CD14-positive monocyte (primary cell): ENCODE data around the gene MSI2. TPM values are rescaled to one million over a fixed set of nuclear protein-coding genes. Genes with fewer than 3 reads are reported as not detected.

ENCODE experiments used
- DNase-seq, 3 donors: peaks; one replicate each; pipeline ENCODE4 v3.0.0-alpha.2; 2011 to 2022
- H2AFZ ChIP-seq: 2 replicates; pipeline ENCODE4 v1.6.0; 2012; ENCODE audit warnings: mild to moderate bottlenecking, low read depth, low read length, inconsistent platforms; ENCODE audit not compliant: insufficient read depth, poor library complexity, severe bottlenecking
- H3K27ac ChIP-seq, 2 donors: 1 replicate in 1 of 2; 2 replicates in 1 of 2; pipeline ENCODE4 v1.5.1; 2012 to 2013; ENCODE audit warnings: low read length in 2 of 2, control low read depth in 1 of 2, inconsistent platforms in 1 of 2, low read depth in 1 of 2, mild to moderate bottlenecking in 1 of 2
- H3K27me3 ChIP-seq, 2 donors: one replicate each; pipeline versions ENCODE4 v1.6.0 to v1.6.1; 2011 to 2013; ENCODE audit warnings: low read length in 2 of 2; ENCODE audit not compliant: control insufficient read depth in 2 of 2, insufficient read depth in 2 of 2
- H3K36me3 ChIP-seq, 2 donors: replicated peaks in 1 of 2; 1 replicate in 1 of 2; 2 replicates in 1 of 2; pipeline versions ENCODE4 v1.5.1 to v1.6.1; 2012 to 2013; ENCODE audit warnings: low read length in 2 of 2, control low read depth in 1 of 2, inconsistent platforms in 1 of 2, mild to moderate bottlenecking in 1 of 2; ENCODE audit not compliant: insufficient read depth in 2 of 2, control insufficient read depth in 1 of 2
- H3K4me1 ChIP-seq, 2 donors: 1 replicate in 1 of 2; 2 replicates in 1 of 2; pipeline versions ENCODE4 v1.5.1 to v1.6.1; 2012 to 2013; ENCODE audit warnings: low read length in 2 of 2, control low read depth in 1 of 2, inconsistent platforms in 1 of 2, mild to moderate bottlenecking in 1 of 2, moderate library complexity in 1 of 2; ENCODE audit not compliant: insufficient read depth in 2 of 2, control insufficient read depth in 1 of 2
- H3K4me2 ChIP-seq: replicated peaks from 2 replicates; pipeline ENCODE3; 2012; ENCODE audit warnings: low read length, moderate library complexity, mild to moderate bottlenecking; ENCODE audit not compliant: poor library complexity, severe bottlenecking; ENCODE audit errors: extremely low read depth
- H3K4me3 ChIP-seq, 3 experiments: fragments of 200-600 bp in 1 of 3; sonication (generic) in 1 of 3; replicated peaks in 1 of 3; 1 replicate in 2 of 3; 2 replicates in 1 of 3; pipeline ENCODE4 v1.5.1; 2011 to 2013; ENCODE audit warnings: low read length in 3 of 3, mild to moderate bottlenecking in 3 of 3, control low read depth in 2 of 3, low read depth in 2 of 3, inconsistent platforms in 1 of 3, moderate library complexity in 1 of 3
- H3K79me2 ChIP-seq: 2 replicates; pipeline ENCODE4 v1.6.0; 2012; ENCODE audit warnings: mild to moderate bottlenecking, control low read depth, inconsistent platforms, low read length, moderate library complexity; ENCODE audit not compliant: insufficient read depth
- H3K9ac ChIP-seq: 2 replicates; pipeline ENCODE4 v1.6.0; 2017; ENCODE audit warnings: low read length, mild to moderate bottlenecking; ENCODE audit not compliant: insufficient read depth, poor library complexity, severe bottlenecking
- H3K9me3 ChIP-seq, 2 donors: replicated peaks in 1 of 2; 1 replicate in 1 of 2; 2 replicates in 1 of 2; pipeline versions ENCODE4 v1.5.1 to v1.6.1; 2012 to 2013; ENCODE audit warnings: low read length in 2 of 2, control low read depth in 1 of 2; ENCODE audit not compliant: control insufficient read depth in 1 of 2, insufficient read depth in 1 of 2
- H4K20me1 ChIP-seq: 2 replicates; pipeline ENCODE4 v1.6.0; 2012; ENCODE audit warnings: mild to moderate bottlenecking, low read length, control low read depth, moderate library complexity; ENCODE audit not compliant: insufficient read depth
- H3K27ac Mint-ChIP-seq, 7 donors: one replicate each; pipeline ENCODE4 v1.8.0; 2020; ENCODE audit warnings: mild to moderate bottlenecking in 7 of 7, mixed read lengths in 7 of 7, moderate library complexity in 6 of 7, inconsistent platforms in 2 of 7
- H3K27me3 Mint-ChIP-seq, 3 donors: one replicate each; pipeline ENCODE4 v1.8.0; 2021 to 2022; ENCODE audit warnings: low read depth in 3 of 3, mild to moderate bottlenecking in 3 of 3, mixed read lengths in 3 of 3, moderate library complexity in 3 of 3, inconsistent platforms in 1 of 3
- H3K36me3 Mint-ChIP-seq, 2 donors: one replicate each; pipeline ENCODE4 v1.8.0; 2020; ENCODE audit warnings: mixed read lengths in 2 of 2, inconsistent platforms in 1 of 2, mild to moderate bottlenecking in 1 of 2
- H3K4me1 Mint-ChIP-seq: one replicate; pipeline ENCODE4 v1.8.0; 2020; ENCODE audit warnings: mild to moderate bottlenecking, mixed read lengths
- H3K4me3 Mint-ChIP-seq, 2 donors: one replicate each; pipeline ENCODE4 v1.8.0; 2020; ENCODE audit warnings: mild to moderate bottlenecking in 2 of 2, mixed read lengths in 2 of 2, moderate library complexity in 1 of 2
- H3K9me3 Mint-ChIP-seq, 7 donors: one replicate each; pipeline ENCODE4 v1.8.0; 2020 to 2022; ENCODE audit warnings: mixed read lengths in 7 of 7, mild to moderate bottlenecking in 6 of 7, moderate library complexity in 6 of 7, inconsistent platforms in 2 of 7
- WGBS: methylation state at CpG from one replicate; pipeline ENCODE4 v1.1.5; 2013; ENCODE audit warnings: missing lambda C conversion rate; ENCODE audit not compliant: insufficient coverage; 5-methylcytosine and 5-hydroxymethylcytosine counted together
- intact Hi-C, 2 donors: fragments of 100-400 bp; cut with micrococcal nuclease; formaldehyde crosslinking; loops; one replicate each; pipeline versions ENCODE4 v1.15.0 to v1.15.1; 2023
- polyA plus RNA-seq, 3 donors: library from polyadenylated mRNA; depleted of rRNA in 1 of 3; unstranded in 2 of 3; stranded (reverse) in 1 of 3; fragments of 300-500 nt in 2 of 3; fragments of >200 nt in 1 of 3; fragmentation: Illumina TruSeq in 2 of 3; gene quantifications; 1 replicate in 2 of 3; 2 replicates in 1 of 3; pipeline ENCODE4 v1.2.3, GENCODE V29; 2012 to 2021
- TF ChIP-seq, protein P1 (sequence below): fragments of 200-600 bp; IDR thresholded peaks from one replicate; pipeline ENCODE4 v1.8.0; 2022; ENCODE audit warnings: antibody characterized with exemption, mild to moderate bottlenecking

MSI2 gene
- polyA plus RNA-seq, 3 donors: 0.20 to 6.6 (median 0.37) TPM

DNA sequence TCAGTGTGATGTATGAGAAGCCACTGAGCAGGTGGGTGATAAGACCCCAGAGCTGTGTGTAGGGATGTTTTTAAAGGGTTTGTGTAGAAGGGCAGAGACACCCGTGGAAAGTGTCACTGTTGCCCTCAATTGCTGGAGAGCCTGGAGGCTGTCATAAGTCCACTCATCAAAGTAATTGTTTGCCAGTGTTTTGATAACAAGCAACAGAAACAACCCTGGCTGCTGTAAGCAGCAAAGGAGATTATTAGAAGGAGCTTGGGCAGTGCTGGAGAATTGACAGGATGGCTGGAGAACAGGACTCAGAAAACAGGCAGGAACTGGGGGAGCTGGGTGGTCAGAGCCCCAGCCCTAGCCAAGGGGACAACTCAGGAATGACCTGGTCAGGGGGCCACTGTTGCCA lies 369.2 kb downstream of the MSI2 start:
- Mint-ChIP-seq H3K27ac (no peak overlapping the region), H3K27me3 (peaks cover 0 to 2% (median 0%) of the 10 kb centered on the region in 3 donors), H3K36me3 (peaks cover 2 to 12% of the 10 kb centered on the region in 2 donors), H3K4me3 (no peak overlapping the region), H3K4me1 (peaks cover 52% of the 10 kb centered on the region), H3K9me3 (no peaks in the 10 kb centered on the region)
- TF ChIP-seq, protein P1, sequence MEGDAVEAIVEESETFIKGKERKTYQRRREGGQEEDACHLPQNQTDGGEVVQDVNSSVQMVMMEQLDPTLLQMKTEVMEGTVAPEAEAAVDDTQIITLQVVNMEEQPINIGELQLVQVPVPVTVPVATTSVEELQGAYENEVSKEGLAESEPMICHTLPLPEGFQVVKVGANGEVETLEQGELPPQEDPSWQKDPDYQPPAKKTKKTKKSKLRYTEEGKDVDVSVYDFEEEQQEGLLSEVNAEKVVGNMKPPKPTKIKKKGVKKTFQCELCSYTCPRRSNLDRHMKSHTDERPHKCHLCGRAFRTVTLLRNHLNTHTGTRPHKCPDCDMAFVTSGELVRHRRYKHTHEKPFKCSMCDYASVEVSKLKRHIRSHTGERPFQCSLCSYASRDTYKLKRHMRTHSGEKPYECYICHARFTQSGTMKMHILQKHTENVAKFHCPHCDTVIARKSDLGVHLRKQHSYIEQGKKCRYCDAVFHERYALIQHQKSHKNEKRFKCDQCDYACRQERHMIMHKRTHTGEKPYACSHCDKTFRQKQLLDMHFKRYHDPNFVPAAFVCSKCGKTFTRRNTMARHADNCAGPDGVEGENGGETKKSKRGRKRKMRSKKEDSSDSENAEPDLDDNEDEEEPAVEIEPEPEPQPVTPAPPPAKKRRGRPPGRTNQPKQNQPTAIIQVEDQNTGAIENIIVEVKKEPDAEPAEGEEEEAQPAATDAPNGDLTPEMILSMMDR: no peak
- intact Hi-C loops: no loop called here
- H4K20me1 ChIP-seq: no peaks in the 10 kb centered on the region
- peaks cover 43 to 50% of the 10 kb centered on the region in 2 donors for H3K4me1 ChIP-seq
- H2AFZ ChIP-seq: no peak overlapping the region
- DNase-seq: no peak
- H3K36me3 ChIP-seq: peaks cover 0 to 5% of the 10 kb centered on the region in 2 donors
- H3K27ac ChIP-seq: no peak overlapping the region
- H3K9me3 ChIP-seq: no peaks in the 10 kb centered on the region
- no peak overlapping the region for H3K4me3 ChIP-seq
- whole genome bisulfite sequencing: 100% methylated on average over 1 of the region's 1 CpG
- H3K27me3 ChIP-seq: no peaks in the 10 kb centered on the region
- no peak overlapping the region for H3K4me2 ChIP-seq
- no peak overlapping the region for H3K9ac ChIP-seq
- no peaks in the 10 kb centered on the region for H3K79me2 ChIP-seq

DNA sequence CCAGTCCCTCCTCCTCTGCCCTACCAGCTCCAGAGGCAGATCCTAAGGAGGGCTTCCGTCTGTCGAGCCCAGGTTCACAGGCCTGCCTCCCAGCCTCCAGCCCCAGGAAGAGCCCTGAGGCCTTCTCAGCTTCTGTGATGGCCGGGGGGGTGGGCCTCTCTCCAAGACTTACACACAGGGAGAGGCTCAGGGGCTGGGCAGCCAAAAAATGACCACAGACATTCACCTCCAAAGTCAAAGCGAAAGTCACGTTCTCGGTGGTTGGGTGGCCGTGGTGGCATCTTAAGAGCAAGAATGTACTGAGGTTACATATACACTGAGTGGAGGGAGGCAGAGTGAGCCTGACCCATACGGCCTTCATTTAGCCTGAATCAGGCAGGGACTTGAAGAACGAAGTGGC lies 369.6 kb downstream of the MSI2 start:
- WGBS: 91% methylated on average over 5 of the region's 9 CpGs

More for the DNA sequence above, 369.6 kb downstream of the MSI2 start:
- Histone ChIP-seq H2AFZ (no peak overlapping the region), H3K9me3 (no peaks in the 10 kb centered on the region), H3K79me2 (no peaks in the 10 kb centered on the region), H3K4me2 (no peak overlapping the region), H3K27ac (no peak overlapping the region), H3K36me3 (peaks cover 0 to 5% of the 10 kb centered on the region in 2 donors), H3K27me3 (no peaks in the 10 kb centered on the region), H3K9ac (no peak overlapping the region), H3K4me1 (peaks cover 43 to 53% of the 10 kb centered on the region in 2 donors), H4K20me1 (no peaks in the 10 kb centered on the region), H3K4me3 (no peak overlapping the region)
- intact Hi-C loops: no loop called here
- Mint-ChIP-seq H3K4me1 (peaks cover 54% of the 10 kb centered on the region), H3K4me3 (no peak overlapping the region), H3K36me3 (peaks cover 2 to 14% of the 10 kb centered on the region in 2 donors), H3K27ac (no peak overlapping the region), H3K9me3 (no peaks in the 10 kb centered on the region), H3K27me3 (peaks cover 0 to 2% (median 0%) of the 10 kb centered on the region in 3 donors)
- DNase-seq: no peak
- TF ChIP-seq, protein P1: no peak
